Breast epithelium (tissue), 3 donors: Measurements from ENCODE around the gene NFIC.

Source experiments
- POLR2AphosphoS5 ChIP-seq, 3 donors: sonication (generic); formaldehyde crosslinking; IDR thresholded peaks; one replicate each; pipeline ENCODE4 v1.6.1; 2017; ENCODE audit warnings: antibody characterized with exemption in 3 of 3
- TF ChIP-seq, protein P1 (sequence below), 3 donors: fragments of 450-650 bp; IDR thresholded peaks; one replicate each; pipeline ENCODE4 v1.5.1; 2016 to 2017; ENCODE audit warnings: antibody characterized with exemption in 3 of 3, mild to moderate bottlenecking in 3 of 3, moderate library complexity in 3 of 3

GRCh38 chr19:3501780-3502179 lies 135.4 kb downstream of the NFIC start:
- TF ChIP-seq POLR2AphosphoS5 (IDR thresholded peaks at IDR 0.05) = no peak
- TF ChIP-seq, protein P1, sequence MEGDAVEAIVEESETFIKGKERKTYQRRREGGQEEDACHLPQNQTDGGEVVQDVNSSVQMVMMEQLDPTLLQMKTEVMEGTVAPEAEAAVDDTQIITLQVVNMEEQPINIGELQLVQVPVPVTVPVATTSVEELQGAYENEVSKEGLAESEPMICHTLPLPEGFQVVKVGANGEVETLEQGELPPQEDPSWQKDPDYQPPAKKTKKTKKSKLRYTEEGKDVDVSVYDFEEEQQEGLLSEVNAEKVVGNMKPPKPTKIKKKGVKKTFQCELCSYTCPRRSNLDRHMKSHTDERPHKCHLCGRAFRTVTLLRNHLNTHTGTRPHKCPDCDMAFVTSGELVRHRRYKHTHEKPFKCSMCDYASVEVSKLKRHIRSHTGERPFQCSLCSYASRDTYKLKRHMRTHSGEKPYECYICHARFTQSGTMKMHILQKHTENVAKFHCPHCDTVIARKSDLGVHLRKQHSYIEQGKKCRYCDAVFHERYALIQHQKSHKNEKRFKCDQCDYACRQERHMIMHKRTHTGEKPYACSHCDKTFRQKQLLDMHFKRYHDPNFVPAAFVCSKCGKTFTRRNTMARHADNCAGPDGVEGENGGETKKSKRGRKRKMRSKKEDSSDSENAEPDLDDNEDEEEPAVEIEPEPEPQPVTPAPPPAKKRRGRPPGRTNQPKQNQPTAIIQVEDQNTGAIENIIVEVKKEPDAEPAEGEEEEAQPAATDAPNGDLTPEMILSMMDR (IDR thresholded peaks at IDR 0.05) = no peak
